Effector memory CD4-positive, alpha-beta T cell (primary cell): ENCODE data around the gene NBDY.

Experiments
- DNase-seq, 3 donors: peaks; one replicate each; pipeline ENCODE4 v3.0.0-alpha.2; 2020
- H3K27ac ChIP-seq: 2 replicates; pipeline ENCODE4 v1.7.0; 2013; ENCODE audit warnings: mild to moderate bottlenecking, low read length, moderate library complexity; ENCODE audit not compliant: insufficient read depth, poor library complexity, severe bottlenecking
- H3K27me3 ChIP-seq: replicated peaks from 2 replicates; pipeline ENCODE4 v1.7.0; 2013; ENCODE audit warnings: mild to moderate bottlenecking, low read length; ENCODE audit not compliant: insufficient read depth, control insufficient read depth, poor library complexity, severe bottlenecking
- H3K36me3 ChIP-seq: 2 replicates; pipeline ENCODE4 v1.7.0; 2013; ENCODE audit warnings: mild to moderate bottlenecking, low read length, moderate library complexity; ENCODE audit not compliant: control insufficient read depth, insufficient read depth
- H3K4me1 ChIP-seq: 2 replicates; pipeline ENCODE4 v1.7.0; 2013; ENCODE audit warnings: low read length, mild to moderate bottlenecking; ENCODE audit not compliant: control insufficient read depth, insufficient read depth, poor library complexity, severe bottlenecking
- H3K4me3 ChIP-seq: 2 replicates; pipeline ENCODE4 v1.7.0; 2013; ENCODE audit warnings: low read length, low read depth, mild to moderate bottlenecking; ENCODE audit not compliant: insufficient read depth, poor library complexity, severe bottlenecking
- H3K9me3 ChIP-seq: 2 replicates; pipeline ENCODE4 v1.7.0; 2013; ENCODE audit warnings: mild to moderate bottlenecking, low read length, moderate library complexity; ENCODE audit not compliant: control insufficient read depth

NBDY gene

GRCh38 chrX:56793521-56794320 is 64.7 kb downstream of the NBDY start:
- H3K36me3 ChIP-seq = no peaks in the 10 kb centered on the region
- H3K27ac ChIP-seq = no peak overlapping the region
- no peaks in the 10 kb centered on the region for H3K9me3 ChIP-seq
- no peak overlapping the region for H3K4me3 ChIP-seq
- H3K4me1 ChIP-seq = peaks cover 5% of the 10 kb centered on the region
- DNase-seq = no peak
- no peaks in the 10 kb centered on the region for H3K27me3 ChIP-seq

- H3K4me1 ChIP-seq = peaks cover 11% of the 10 kb centered on the region
- H3K27ac ChIP-seq = no peak overlapping the region
- DNase-seq = no peak
- H3K27me3 ChIP-seq = no peaks in the 10 kb centered on the region
- no peak overlapping the region for H3K4me3 ChIP-seq
- H3K9me3 ChIP-seq = no peaks in the 10 kb centered on the region
- H3K36me3 ChIP-seq = no peaks in the 10 kb centered on the region
Observed at GRCh38 chrX:56794404-56795230, 65.6 kb downstream of the NBDY start.

GRCh38 chrX:56795309-56795868 is 66.3 kb downstream of the NBDY start:
- no peaks in the 10 kb centered on the region for H3K9me3 ChIP-seq
- no peak for DNase-seq

GRCh38 chrX:56796641-56797395 is 67.8 kb downstream of the NBDY start:
- Histone ChIP-seq H3K27me3 (no peaks in the 10 kb centered on the region), H3K9me3 (no peaks in the 10 kb centered on the region), H3K36me3 (no peaks in the 10 kb centered on the region), H3K4me1 (peaks cover 23% of the 10 kb centered on the region), H3K4me3 (no peak overlapping the region), H3K27ac (no peak overlapping the region)
- DNase-seq = no peak

More at GRCh38 chrX:56795309-56795868, 66.3 kb downstream of the NBDY start:
- Histone ChIP-seq H3K27ac (no peak overlapping the region), H3K27me3 (no peaks in the 10 kb centered on the region), H3K4me3 (no peak overlapping the region), H3K36me3 (no peaks in the 10 kb centered on the region), H3K4me1 (peaks cover 11% of the 10 kb centered on the region)

GRCh38 chrX:56797574-56798338 is 68.7 kb downstream of the NBDY start:
- H3K36me3 ChIP-seq = no peaks in the 10 kb centered on the region
- no peak overlapping the region for H3K27ac ChIP-seq
- H3K4me3 ChIP-seq = no peak overlapping the region
- no peaks in the 10 kb centered on the region for H3K9me3 ChIP-seq
- DNase-seq = no peak
- H3K27me3 ChIP-seq = no peaks in the 10 kb centered on the region
- H3K4me1 ChIP-seq = peaks cover 24% of the 10 kb centered on the region

GRCh38 chrX:56798339-56798711 is 69.3 kb downstream of the NBDY start:
- Histone ChIP-seq H3K36me3 (no peaks in the 10 kb centered on the region), H3K4me1 (peaks cover 24% of the 10 kb centered on the region), H3K9me3 (no peaks in the 10 kb centered on the region), H3K4me3 (no peak overlapping the region), H3K27me3 (no peaks in the 10 kb centered on the region), H3K27ac (no peak overlapping the region)
- DNase-seq = no peak

GRCh38 chrX:56798866-56799758 is 70.1 kb downstream of the NBDY start:
- no peak for DNase-seq
- H3K36me3 ChIP-seq = no peaks in the 10 kb centered on the region
- H3K9me3 ChIP-seq = no peaks in the 10 kb centered on the region
- no peak overlapping the region for H3K27ac ChIP-seq
- no peaks in the 10 kb centered on the region for H3K27me3 ChIP-seq
- H3K4me1 ChIP-seq = peaks cover 24% of the 10 kb centered on the region
- no peak overlapping the region for H3K4me3 ChIP-seq

- no peak for DNase-seq
- Histone ChIP-seq H3K27ac (peak overlapping the region; percentile 56), H3K27me3 (no peaks in the 10 kb centered on the region), H3K4me3 (no peak overlapping the region), H3K4me1 (peaks cover 24% of the 10 kb centered on the region), H3K36me3 (no peaks in the 10 kb centered on the region), H3K9me3 (no peaks in the 10 kb centered on the region)
Observed at GRCh38 chrX:56800307-56800706, 71.3 kb downstream of the NBDY start.
